AG04450 (cell line): ENCODE results near the gene GPR137. TPM values are rescaled to one million over a fixed set of nuclear protein-coding genes. Genes with fewer than 3 reads are reported as not detected.

Source experiments
- CTCF ChIA-PET: fragments of 300-600, 350-600 bp; formaldehyde crosslinking; extraction: SDS; loops from one replicate; lab custom pipeline; 2022; ENCODE audit warnings: antibody characterized with exemption, inconsistent platforms; lab: Charles Lee
- POLR2A ChIA-PET: fragments of 350-600 bp; formaldehyde crosslinking; extraction: SDS; loops from one replicate; lab custom pipeline; 2021; ENCODE audit warnings: antibody characterized with exemption, inconsistent platforms; lab: Yijun Ruan, JAX
- DNase-seq: peaks from one replicate; pipeline ENCODE4 v3.0.0-alpha.2; 2011; ENCODE audit warnings: low read depth, low spot score
- H3K27ac ChIP-seq: one replicate; pipeline ENCODE4 v1.5.1; 2012; ENCODE audit warnings: low read depth, low read length, control low read depth
- H3K27me3 ChIP-seq: one replicate; pipeline ENCODE4 v1.6.0; 2012; ENCODE audit warnings: low read length; ENCODE audit not compliant: control insufficient read depth, insufficient read depth
- H3K4me3 ChIP-seq: 2 replicates; pipeline ENCODE4 v1.5.1; 2011; ENCODE audit warnings: mild to moderate bottlenecking, low read depth, low read length, control low read depth
- H3K9me3 ChIP-seq: 2 replicates; pipeline ENCODE4 v1.5.1; 2012; ENCODE audit warnings: low read length; ENCODE audit not compliant: control insufficient read depth, insufficient read depth
- polyA plus RNA-seq: library from polyadenylated mRNA; depleted of rRNA; stranded (reverse); fragments of >200 nt; gene quantifications from 2 replicates; pipeline ENCODE4 v1.2.3, GENCODE V29; 2011
- TF ChIP-seq, protein P1 (sequence below): IDR thresholded peaks from 2 replicates; pipeline ENCODE4 v1.5.1; 2011; ENCODE audit warnings: low read depth, low read length, control low read depth, inconsistent platforms

GPR137 gene
- polyA plus RNA-seq, 1 experiment, result 12.4 TPM

DNA sequence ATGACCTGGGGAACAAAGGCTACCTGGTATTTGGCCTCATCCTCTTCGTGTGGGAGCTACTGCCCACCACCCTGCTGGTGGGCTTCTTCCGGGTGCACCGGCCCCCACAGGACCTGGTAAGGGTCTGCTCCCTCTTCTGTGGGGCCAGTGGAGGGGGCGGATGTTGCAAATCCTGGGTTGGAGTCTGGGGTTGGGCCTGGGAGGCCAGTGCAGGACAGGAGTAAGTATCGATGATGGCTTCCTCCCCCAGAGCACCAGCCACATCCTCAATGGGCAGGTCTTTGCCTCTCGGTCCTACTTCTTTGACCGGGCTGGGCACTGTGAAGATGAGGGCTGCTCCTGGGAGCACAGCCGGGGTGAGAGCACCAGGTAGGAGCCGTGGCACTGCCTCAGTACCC, 2.7 kb downstream of the GPR137 start:
- no peak overlapping the region for H3K4me3 ChIP-seq
- no peak for DNase-seq
- H3K27me3 ChIP-seq, result peaks cover 24% of the 10 kb centered on the region
- TF ChIP-seq, protein P1, sequence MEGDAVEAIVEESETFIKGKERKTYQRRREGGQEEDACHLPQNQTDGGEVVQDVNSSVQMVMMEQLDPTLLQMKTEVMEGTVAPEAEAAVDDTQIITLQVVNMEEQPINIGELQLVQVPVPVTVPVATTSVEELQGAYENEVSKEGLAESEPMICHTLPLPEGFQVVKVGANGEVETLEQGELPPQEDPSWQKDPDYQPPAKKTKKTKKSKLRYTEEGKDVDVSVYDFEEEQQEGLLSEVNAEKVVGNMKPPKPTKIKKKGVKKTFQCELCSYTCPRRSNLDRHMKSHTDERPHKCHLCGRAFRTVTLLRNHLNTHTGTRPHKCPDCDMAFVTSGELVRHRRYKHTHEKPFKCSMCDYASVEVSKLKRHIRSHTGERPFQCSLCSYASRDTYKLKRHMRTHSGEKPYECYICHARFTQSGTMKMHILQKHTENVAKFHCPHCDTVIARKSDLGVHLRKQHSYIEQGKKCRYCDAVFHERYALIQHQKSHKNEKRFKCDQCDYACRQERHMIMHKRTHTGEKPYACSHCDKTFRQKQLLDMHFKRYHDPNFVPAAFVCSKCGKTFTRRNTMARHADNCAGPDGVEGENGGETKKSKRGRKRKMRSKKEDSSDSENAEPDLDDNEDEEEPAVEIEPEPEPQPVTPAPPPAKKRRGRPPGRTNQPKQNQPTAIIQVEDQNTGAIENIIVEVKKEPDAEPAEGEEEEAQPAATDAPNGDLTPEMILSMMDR, result no peak
- ChIA-PET CTCF (interaction anchor here (12.0 kb wide), 1 partner anchor 14 kb away, joined by 124 read pairs; the partner anchor contains the start of gene CATSPERZ), POLR2A (no interaction called here)
- H3K27ac ChIP-seq, result no peak overlapping the region
- no peaks in the 10 kb centered on the region for H3K9me3 ChIP-seq

DNA sequence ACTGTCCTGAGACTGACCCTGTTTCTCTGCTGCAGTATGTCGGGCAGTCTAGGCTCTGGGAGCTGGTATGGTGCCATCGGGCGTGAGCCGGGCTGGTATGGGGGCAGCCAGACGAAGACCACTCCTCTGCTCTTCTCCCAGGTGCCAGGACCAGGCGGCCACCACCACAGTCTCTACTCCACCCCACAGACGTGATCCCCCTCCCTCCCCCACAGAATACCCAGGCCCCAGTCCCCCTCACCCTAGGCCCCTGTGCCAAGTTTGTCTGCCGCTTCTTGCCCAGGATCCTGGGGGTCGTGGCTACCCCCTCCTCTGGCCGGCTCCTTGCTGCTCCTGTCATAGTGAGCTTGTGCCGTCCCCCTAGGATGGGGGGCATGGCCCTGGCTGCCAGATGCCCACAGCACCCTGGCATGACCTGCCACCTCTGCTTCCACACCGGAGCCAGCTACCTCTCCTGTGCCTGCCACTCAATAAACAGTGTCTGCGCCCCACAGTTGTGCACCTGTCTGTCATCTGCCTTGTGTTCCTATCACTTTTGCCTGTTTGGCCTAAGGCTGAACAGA, 3.4 kb downstream of the GPR137 start:
- ChIA-PET CTCF (interaction anchor here (0.6 to 12.0 kb wide), 2 partner anchors 14 to 37 kb away, joined by 3 to 124 read pairs; partner anchors contain the start of gene CATSPERZ), POLR2A (no interaction called here)
- Histone ChIP-seq H3K27ac (no peak overlapping the region), H3K4me3 (no peak overlapping the region), H3K27me3 (peaks cover 28% of the 10 kb centered on the region), H3K9me3 (no peaks in the 10 kb centered on the region)
- TF ChIP-seq, protein P1, result no peak
- DNase-seq, result no peak

DNA sequence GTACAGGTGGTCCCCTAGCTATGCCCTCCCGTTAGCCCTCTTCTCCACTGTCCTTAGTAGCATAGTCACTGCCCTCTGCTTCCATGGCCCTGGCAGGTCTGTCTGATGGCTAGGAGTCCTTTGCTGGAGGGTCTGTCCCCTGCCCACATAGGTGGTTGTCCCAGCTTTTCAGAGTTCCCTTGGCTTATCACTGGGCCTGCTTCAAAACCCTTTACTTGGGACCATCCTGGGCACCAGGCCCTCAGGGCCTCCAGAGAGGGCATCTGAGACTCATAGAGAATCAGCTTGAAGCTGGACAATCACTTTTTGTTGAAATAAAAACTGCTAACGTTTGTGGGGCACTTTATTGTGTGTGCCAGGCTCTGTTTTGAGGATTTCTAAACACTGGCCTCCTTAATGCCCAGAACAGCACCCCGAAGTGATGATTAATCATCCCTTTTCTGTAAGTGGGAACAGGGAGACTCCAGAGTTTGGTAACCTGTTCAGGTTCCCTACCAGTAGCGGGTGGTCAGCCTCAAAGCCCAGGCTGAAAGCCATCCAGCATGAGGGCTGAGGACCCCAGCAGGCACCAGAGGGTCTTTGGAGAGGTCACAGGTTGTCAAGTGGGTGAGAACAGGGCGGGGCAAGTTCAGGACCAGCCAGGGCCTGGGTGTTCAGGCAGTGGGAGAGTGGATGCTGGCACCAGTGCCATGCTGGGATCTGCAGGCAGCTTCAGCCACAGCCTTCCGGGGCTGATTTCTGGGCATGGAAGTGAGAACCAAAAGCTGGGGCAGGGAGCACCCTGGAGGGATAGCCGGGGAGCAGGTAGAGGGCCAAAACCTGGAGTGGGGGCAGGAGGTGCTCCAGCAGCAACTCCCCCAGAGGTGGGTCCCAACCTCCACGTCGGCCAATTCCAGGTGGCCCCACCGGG, 5.0 kb downstream of the GPR137 start:
- no peak overlapping the region for H3K4me3 ChIP-seq
- TF ChIP-seq, protein P1, result no peak
- no peak for DNase-seq
- H3K27ac ChIP-seq, result no peak overlapping the region
- CTCF ChIA-PET, result interaction anchor here (12.0 kb wide), 1 partner anchor 12 kb away, joined by 124 read pairs; the partner anchor contains the start of gene CATSPERZ
- peaks cover 41% of the 10 kb centered on the region for H3K27me3 ChIP-seq
- POLR2A ChIA-PET, result no interaction called here
- no peaks in the 10 kb centered on the region for H3K9me3 ChIP-seq

DNA sequence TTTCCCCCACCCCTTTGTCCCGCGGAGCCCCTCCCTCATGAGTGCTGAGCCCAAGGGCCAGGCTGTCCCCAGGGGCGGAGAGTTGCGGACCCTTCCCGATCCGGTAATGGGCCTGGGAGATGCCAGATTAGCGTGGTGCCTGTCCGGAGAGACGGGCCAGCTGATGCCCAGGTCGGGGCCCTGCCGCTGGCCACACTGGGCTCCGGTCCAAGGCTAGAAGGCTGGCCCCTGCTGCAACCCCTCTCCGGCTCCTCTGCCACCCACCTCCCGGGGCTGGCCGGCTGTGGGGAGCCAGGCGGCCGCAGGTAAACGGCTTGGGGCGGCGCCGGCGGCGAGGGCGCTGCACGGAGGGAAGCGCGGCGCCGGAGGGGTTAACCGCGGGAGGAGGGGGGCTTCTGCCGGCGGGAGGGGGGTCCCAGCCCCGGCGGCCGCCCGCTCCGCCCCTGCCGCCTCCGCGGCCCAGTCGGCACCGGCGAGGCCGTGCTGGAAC, 5.7 kb downstream of the GPR137 start, which contains the start of gene KCNK4:
Gene KCNK4 (plus strand): TSS at position 41 of the 490 bp plus-strand sequence. CDS start 1,717 bp downstream, outside the sequence.
- Histone ChIP-seq H3K27ac (no peak within 1 kb of the TSS), H3K27me3 (peaks cover 48% of the 10 kb centered on the region), H3K9me3 (no peaks in the 10 kb centered on the region), H3K4me3 (peak within 1 kb of the TSS; percentile 29; the same call in 1 of the 2 replicates)
- ChIA-PET POLR2A (no interaction called here), CTCF (interaction anchor here (12.0 kb wide), 1 partner anchor 11 kb away, joined by 124 read pairs; the partner anchor contains the start of gene CATSPERZ)
- DNase-seq, result no peak
- TF ChIP-seq, protein P1, result no peak
